HPDE6-E6E7 (cell line): ENCODE measurements around the gene ICAM2.

Experiments used
- DNase-seq: peaks from one replicate; pipeline ENCODE4 v3.0.0; 2011; ENCODE audit warnings: missing footprints; ENCODE audit errors: extremely low spot score

Gene ICAM2

DNA sequence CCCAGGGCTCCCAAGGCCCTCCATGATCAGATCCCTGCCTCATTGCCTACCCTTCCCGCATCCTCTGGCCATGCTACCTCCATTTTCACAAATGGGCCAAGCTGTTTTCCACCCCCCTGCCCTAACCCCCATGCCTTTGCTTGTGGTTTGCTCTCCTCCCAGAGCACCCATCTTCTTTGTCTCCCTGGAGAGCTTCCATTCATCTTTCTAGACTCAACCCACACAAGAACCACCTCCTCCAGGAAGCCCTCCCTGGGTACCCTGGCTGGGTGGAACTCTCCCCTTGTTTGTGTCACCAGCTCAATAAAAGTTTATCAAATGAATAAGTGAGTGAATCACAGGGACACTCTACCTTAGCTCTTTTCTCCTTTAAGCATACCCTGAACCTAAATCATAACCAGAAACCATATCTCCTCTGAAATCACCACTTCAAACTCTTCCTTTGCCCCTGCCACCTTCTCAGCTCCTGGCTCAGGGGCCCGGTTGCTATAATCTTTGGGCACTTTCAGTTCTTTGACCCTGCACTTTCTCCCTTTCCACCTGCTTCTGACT, 44.8 kb downstream of the ICAM2 start:
- DNase-seq, result no peak

DNA sequence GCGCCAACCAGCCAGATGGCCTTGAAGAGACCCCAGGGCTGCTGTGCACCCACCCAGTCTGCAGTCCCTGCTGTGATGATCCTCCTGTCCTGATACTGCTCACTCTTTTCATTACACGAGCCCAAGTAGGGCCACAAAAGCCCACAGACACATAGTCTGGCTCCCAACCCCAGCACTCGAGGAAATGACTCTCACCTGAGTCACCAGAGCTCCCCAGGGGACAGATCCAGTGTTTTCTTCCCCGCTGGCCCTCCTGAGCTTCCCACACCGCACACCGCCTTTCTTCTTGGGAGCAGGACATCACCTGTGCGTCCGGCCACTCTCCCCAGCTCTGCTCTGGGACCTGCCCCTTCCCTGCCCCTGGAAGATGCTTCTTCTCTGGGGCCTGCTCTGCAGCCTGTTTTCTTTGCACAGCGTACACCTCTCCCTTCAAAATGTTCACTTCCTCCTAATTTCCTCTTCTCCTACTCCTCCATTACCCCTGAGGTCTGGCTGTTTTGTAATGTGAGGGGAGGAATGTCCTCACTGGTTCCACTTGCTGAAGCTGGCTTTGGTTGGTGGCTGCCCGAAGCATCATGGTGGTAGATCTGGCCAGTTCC, 45.7 kb downstream of the ICAM2 start:
- peak; percentile 86 for DNase-seq

DNA sequence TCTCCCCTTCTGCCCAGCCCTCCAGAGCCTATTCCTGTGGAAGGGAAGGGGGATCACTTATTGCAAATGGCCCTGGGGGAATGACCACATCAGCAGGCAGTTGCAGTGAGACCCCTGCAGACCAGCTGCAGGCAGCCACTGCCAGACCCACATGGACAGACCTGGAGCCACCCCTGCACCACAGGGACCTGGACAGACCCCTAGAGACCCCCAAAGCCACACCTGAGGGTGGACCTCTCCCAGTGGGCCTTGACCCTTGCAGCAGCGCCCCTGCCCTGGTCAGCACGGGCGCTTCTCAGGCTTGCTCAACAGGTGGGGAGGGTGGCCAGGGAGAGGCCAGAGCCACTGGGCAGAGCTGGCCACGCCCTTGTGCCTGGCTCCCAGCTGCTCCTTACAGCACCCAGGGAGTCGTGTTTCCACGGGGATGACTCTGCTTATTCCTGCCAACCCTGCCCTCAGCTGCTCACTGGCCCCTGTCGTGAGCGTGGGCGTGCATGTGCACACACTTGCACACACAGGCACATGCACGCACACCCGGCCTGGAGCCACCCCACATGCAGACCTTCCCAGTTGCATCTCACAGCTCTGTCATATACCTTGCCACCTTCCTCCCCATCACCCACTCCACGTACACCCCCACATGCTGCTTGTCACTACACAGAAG, 46.4 kb downstream of the ICAM2 start:
- DNase-seq, result peak; percentile 48

DNA sequence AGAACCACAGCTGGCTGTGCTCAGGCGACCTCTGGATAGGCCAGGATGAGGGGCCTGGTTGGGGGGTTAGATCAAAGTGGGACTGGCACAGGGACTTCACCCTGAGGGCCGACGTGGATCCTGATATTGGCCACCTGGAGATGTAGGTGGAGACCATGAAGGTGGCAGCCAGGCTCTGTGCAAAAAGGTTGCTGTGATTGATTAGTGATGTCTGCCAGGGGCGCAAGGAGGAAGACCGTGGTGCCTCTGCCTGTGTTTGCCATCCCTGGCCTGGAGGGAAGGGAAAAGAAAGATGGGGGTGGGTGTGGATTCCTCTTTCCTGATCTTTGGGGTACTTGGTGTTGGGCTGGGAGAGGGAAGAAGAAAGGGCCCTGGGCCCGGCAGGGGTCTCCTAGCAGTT, 47.2 kb downstream of the ICAM2 start:
- DNase-seq, result no peak

DNA sequence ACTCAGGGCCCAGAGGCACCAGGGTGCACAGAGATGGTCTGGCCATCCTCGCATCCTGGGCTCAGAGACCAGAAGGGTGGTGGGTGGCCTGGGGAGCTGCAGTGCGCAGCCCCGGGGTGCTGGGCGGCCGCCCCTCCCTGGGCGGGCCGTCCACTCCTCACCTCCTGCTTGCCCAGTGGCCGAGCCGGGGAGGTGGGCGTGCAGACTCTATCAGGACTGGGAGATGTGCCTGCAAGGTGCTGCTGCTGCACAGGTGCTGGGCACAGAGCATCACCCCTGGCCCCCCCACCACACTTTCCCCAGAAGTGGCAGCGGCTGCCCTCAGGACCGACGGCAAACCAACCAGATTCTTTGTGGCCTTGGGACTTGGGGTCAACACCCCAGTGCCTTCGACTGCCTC, 47.6 kb downstream of the ICAM2 start, which contains the start of gene SCN4A:
SCN4A (minus strand) TSS at position 123 of the 400 bp plus-strand sequence; CDS start at position 46, 77 bp downstream.
- DNase-seq, result no peak

DNA sequence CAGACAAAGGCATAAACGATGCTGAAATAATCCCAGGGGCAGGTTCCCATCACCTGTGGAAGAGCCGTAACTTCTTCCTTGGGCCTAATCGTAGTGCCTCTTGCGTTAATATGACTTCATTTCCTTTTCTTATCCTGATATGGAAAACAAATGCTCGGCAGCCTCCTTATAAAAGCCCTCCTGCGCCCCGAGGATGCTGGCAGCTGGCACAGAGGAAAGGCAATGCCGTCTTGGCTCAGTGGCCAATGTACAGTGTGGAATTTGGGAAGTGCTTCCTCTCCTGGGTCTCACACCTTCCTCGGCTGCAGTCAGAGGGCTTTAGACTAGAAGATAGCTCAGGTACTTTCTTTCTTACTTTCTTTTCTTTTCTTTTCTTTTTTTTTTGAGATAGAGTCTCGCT, 51.2 kb downstream of the ICAM2 start:
- DNase-seq, result no peak

DNA sequence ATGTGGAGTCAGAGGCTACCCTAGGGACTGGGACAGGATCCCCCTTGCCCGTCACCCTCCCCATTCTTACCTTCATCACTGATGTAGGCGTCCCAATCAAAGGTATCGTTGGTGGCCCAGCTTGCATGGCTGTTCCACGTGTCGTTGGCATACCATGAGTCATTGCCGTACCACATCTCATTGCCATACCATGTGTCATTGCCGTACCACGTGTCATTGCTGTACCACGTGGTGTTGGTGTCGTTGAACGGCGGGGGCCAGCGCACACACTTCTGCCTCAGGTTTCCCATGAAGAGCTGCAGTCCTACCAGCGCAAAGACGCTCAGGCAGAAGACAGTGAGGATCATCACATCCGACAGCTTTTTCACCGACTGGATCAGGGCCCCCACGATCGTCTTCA, 52.5 kb downstream of the ICAM2 start:
- DNase-seq, result no peak

DNA sequence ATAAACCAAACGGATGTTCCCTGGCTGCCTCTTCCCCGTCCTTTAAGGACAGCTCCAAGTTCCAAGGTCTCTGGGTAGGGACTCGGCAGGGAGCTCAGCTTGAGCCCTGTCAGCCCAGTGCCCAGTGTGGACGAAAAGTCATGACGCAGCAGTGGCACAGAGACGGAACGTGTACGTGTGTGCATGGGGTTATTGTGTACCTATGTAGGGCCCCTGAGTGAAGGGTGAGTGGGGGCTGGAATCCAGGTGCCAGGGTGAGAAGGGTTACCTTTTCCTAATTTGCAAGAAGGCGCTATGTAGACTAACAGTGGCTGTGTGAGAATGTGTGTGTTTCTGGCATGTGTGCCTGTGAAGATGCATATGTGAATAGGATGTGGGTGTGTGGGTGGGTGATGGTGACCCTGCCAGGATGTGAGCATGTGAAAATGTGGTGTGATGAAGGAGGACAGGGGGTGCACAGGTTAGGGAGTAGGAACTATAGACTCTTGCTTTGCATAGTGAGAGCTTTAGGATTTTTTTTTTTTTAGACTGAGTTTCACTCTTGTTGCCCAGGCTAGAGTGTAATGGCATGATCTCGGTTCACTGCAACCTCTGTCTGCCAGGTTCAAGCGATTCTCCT, 53.7 kb downstream of the ICAM2 start:
- no peak for DNase-seq

DNA sequence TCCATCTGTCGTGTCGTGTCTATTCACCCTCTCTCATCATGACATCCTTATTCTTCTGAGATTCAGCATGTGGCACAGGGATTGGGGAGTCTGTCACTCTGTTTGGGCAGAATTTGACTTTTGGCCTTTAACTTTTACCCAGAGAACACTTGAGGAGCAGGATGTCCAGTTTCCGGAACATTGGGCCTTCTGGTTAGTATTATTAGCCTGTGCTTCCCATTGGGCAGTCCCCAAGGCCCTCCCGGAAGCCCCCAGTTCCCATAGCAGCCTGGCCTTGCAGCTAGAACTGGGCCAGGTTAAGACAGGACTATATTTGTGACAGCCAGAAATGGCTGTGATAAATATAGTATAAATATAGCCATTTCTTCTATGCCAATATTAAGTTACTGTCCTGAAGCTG, 57.3 kb downstream of the ICAM2 start:
- no peak for DNase-seq

DNA sequence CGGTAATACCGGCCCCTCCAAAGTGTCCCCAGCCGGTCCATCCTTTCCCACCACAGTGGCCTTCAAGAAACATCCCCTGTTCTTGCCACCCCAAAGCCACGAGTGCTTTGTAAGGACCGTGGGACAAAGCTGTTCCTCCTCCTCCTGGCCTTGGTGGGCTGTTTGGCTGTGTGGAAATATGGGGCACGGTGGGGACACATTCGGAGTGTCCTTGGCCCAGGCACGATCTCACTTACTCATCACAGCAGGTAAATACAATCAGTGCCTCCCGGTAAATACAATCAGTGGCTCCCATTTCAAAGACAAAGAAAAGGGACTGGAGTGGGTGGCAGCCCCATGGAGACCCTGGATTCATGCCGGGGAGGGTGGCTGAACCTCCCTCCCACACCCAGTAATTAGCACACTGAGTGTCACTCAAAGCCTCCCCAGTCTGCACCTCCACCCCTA, 58.1 kb downstream of the ICAM2 start:
- DNase-seq, result no peak

DNA sequence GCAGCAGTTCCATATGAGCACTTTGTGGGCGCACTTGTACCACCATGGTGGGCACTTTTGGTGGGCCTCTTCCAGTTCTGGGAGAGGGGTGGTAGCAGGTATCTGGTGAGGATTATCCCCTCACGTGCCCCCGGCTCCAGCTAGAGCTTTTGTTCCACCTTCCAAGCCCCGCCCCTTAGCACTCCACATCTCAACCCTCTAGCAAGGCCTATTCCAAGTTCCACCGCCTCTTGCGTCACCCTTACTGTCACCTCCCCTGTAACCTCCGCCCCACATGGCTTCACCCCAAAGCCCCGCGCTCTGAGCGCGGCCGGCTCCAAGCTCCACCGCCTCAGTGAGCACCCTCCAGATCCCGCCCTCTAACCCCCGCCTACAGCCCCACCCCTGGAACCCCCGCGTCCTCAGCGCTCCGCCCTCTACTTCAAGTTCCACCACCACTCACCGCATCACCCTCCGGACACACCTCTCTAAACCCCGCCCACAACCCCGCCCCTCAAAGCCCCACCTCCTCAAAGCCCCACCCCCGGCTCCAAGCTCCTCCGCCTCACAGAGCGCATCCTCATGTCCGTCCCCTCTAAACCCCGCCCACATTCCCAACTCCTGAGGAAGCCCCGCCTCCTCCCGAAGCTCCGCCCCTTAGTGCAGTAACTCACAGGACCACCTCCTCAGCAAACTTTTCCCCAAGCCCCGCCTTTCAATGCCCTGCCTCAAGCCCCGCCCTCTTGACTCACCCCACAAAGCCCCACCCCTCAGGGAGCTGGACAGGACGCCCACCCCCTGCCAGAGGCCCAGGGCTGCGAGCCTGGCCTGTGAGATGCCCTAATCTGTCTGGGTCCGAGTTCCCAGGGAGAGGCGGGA, 58.8 kb downstream of the ICAM2 start:
- DNase-seq, result no peak

DNA sequence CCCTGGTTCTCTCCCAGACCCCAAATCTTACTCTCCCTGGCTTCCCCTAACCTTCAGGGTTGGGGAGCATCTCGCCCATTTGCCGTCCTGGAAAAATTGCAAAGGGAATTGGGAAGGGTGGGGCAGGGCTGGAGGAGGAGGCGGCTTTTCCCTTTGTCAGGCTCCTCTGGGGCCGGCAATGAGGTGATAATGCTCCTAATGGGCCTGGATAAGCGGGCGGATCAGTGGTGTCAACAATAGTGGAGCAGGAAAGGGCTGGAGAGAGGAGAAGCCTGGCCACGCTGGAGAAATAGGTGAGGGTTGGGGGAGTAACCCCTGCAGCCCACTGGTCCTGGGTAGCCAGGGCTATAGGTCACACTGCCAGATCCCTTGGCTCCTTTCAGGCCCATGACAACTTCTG, 60.0 kb downstream of the ICAM2 start:
- DNase-seq, result no peak

DNA sequence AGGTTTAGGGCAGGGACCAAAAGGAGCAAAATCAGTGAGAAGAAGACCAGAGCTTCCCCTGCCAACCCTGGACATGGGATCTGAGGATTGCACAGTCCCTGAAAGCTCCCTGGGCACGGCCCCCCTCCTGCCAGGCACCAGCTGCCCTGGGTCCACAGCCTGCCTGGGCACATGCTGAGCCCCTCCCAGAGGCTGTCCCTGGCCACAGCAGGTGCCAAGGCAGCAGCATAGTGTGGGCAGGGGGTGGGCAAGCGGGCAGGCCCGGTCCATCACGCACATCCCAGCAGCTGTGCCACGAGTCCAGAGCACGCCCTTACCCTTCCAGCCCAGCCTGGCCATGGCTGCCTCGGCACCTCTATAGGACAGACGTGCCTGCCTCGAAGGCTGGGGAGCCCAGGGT, 60.4 kb downstream of the ICAM2 start:
- DNase-seq, result no peak

DNA sequence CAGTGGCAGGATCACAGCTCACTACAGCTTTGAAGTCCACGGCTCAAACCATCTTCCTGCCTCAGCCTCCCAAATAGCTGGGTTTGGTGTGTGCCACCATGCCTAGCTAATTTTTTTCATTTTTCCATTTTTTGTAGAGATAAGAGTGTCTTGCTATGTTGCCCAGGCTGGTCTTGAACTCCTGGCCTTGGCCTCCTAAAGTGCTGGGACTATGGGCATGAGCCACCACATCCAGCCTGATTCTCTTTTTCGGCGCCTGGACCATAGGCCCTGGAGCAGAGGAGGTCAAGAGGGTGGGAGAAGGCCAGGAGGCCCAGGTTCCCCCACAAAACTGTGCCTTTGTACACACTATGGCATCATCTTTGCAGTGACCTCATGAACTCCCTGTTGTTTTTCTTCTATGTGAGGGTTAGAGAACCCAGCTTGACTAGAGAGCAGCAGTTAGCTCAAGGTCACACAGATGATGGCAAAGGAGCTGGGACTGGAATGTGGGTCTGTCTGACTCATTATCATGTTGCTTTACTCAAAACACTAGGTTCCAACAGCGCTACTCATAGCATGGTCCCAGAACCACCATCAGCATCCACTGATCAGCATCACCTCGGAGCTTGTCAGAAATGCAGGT, 64.0 kb downstream of the ICAM2 start:
- DNase-seq, result no peak

DNA sequence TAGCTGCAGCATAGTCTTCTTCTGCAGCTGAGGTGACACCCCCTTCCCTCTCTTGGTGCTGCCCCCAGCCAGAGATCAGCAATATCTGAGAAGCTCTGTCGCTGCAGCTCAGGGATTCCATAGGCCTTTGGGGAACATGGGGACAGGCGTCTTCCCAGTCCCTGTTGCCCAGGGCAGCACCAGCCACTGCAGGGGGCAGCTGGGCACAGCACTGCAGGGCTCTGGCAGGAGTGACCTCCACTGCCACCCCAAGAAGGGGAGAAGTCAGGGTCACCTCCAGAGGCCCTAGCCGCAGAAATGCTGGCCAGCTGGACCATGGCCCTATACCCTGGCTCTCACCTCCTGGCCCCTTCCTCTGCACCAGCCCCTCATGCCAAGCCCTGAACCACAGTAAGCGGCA, 64.6 kb downstream of the ICAM2 start:
- no peak for DNase-seq

DNA sequence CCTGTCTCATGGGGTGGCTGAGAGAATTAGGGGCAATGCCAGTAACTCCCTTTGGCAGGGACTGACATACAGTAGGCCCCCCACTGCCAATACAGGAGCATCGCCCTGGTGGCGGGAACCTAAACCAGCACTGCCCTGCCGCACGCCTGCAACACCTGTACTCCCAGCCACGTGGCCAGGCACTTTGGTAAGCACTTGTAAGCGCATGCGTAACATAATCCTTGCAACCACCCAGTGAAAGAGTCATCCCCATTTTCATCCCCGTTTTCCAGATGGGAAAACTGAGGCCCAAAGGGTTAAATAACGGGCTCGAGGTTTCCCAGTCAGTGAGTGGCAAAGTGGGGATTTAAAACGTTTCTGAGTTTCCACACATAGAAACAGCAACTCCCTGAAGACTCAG, 65.2 kb downstream of the ICAM2 start:
- DNase-seq, result no peak

DNA sequence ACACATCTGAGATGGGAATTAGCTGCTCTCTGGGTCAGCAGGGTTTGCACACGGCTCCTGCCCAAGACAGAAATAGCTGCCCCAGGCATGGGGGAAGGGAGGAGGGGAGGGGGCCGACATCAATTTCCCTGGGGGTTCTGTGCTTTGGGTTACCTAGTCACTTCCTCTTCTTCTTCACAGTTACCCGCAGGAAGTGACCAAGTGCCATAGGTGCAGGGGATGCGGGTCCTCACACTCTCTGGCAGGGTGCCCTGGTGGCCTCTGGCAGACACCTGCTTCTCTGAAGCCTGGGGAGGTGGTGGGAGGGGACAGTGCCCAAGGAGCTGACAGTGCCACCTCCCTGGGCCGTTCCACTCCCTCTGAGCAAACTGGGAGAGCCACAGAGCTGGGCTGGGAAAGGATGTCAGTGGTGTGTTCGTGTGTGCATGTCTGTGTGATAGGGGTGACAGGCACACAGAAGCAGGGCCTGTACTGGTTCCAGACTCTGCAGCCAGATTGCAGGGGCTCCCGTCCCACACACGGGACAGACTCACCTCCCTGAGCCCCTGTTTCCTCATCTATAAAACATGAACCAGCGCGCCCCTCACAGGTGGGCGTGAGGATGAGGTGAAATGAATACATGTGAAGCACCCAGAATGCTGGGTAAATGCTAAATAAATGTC, 65.9 kb downstream of the ICAM2 start:
- no peak for DNase-seq
